ENCODE data around the gene PGAP6.

PGAP6 gene

GRCh38 chr16:324451-325334 lies 57.1 kb downstream of the PGAP6 start:
- peak; percentile 82 for DNase-seq

GRCh38 chr16:324201-324450 lies 57.7 kb downstream of the PGAP6 start:
- DNase-seq = no peak

- no peak for DNase-seq
Observed at GRCh38 chr16:322476-323143, 59.2 kb downstream of the PGAP6 start.

GRCh38 chr16:321532-321931 lies 60.2 kb downstream of the PGAP6 start:
- DNase-seq = no peak

Data from CD4-positive, alpha-beta T cell treated with Interleukin-21 for 1 hour (primary cell).